Astrocyte (in vitro differentiated cells and primary cell): ENCODE data around the gene UVRAG. TPM values are rescaled to one million over a fixed set of nuclear protein-coding genes. Genes with fewer than 3 reads are reported as not detected.

Experiments used
- DNase-seq: peaks from one replicate; pipeline ENCODE4 v3.0.0-alpha.2; 2010; ENCODE audit warnings: low read depth
- FAIRE-seq: peaks from 2 replicates; lab custom pipeline; 2011; peaks lifted over from hg19 to GRCh38; lab: Jason Lieb, UNC
- H2AFZ ChIP-seq: 2 replicates; pipeline ENCODE4 v1.6.0; 2012; ENCODE audit warnings: low read depth, low read length, inconsistent platforms
- H3K27ac ChIP-seq: 2 replicates; pipeline ENCODE4 v1.5.1; 2011; ENCODE audit warnings: low read depth, low read length, inconsistent platforms
- H3K27me3 ChIP-seq: 2 replicates; pipeline ENCODE4 v1.6.0; 2011; ENCODE audit warnings: low read length, inconsistent platforms; ENCODE audit not compliant: insufficient read depth
- H3K36me3 ChIP-seq: 2 replicates; pipeline ENCODE4 v1.5.1; 2011; ENCODE audit warnings: low read length, inconsistent platforms; ENCODE audit not compliant: insufficient read depth
- H3K4me1 ChIP-seq: 2 replicates; pipeline ENCODE4 v1.5.1; 2011; ENCODE audit warnings: low read length, inconsistent platforms; ENCODE audit not compliant: insufficient read depth
- H3K4me2 ChIP-seq: 2 replicates; pipeline ENCODE4 v1.6.0; 2012; ENCODE audit warnings: low read length, inconsistent platforms
- H3K4me3 ChIP-seq: 2 replicates; pipeline ENCODE4 v1.5.1; 2011; ENCODE audit warnings: low read depth, mild to moderate bottlenecking, low read length, inconsistent platforms; ENCODE audit not compliant: insufficient read depth
- H3K79me2 ChIP-seq: 2 replicates; pipeline ENCODE4 v1.6.0; 2012; ENCODE audit warnings: mild to moderate bottlenecking, low read length, inconsistent platforms; ENCODE audit not compliant: insufficient read depth
- H3K9ac ChIP-seq: 2 replicates; pipeline ENCODE4 v1.6.0; 2012; ENCODE audit warnings: mild to moderate bottlenecking, low read length, inconsistent platforms
- H3K9me3 ChIP-seq: 2 replicates; pipeline ENCODE4 v1.5.1; 2012; ENCODE audit warnings: low read depth, mild to moderate bottlenecking, low read length, inconsistent platforms; ENCODE audit not compliant: insufficient read depth
- H4K20me1 ChIP-seq: 2 replicates; pipeline ENCODE4 v1.6.0; 2012; ENCODE audit warnings: low read length, inconsistent platforms; ENCODE audit not compliant: insufficient read depth
- H3K27ac Mint-ChIP-seq: one replicate; pipeline ENCODE4 v1.8.0; 2021; ENCODE audit warnings: mild to moderate bottlenecking, mixed read lengths; ENCODE audit not compliant: unreplicated experiment
- H3K27me3 Mint-ChIP-seq: one replicate; pipeline ENCODE4 v1.8.0; 2021; ENCODE audit warnings: low read depth, mixed read lengths; ENCODE audit not compliant: unreplicated experiment
- H3K36me3 Mint-ChIP-seq: one replicate; pipeline ENCODE4 v1.8.0; 2021; ENCODE audit warnings: low read depth, mixed read lengths; ENCODE audit not compliant: unreplicated experiment
- H3K4me1 Mint-ChIP-seq: one replicate; pipeline ENCODE4 v1.8.0; 2021; ENCODE audit warnings: low read depth, mixed read lengths; ENCODE audit not compliant: unreplicated experiment
- H3K4me3 Mint-ChIP-seq: one replicate; pipeline ENCODE4 v1.8.0; 2021; ENCODE audit warnings: mild to moderate bottlenecking, moderate library complexity, mixed read lengths; ENCODE audit not compliant: unreplicated experiment
- H3K9me3 Mint-ChIP-seq: one replicate; pipeline ENCODE4 v1.8.0; 2021; ENCODE audit warnings: mild to moderate bottlenecking, mixed read lengths; ENCODE audit not compliant: unreplicated experiment
- EZH2 ChIP-seq: IDR thresholded peaks from 2 replicates; pipeline ENCODE4 v1.6.1; 2012; ENCODE audit warnings: mild to moderate bottlenecking, low read length, inconsistent platforms; ENCODE audit not compliant: insufficient read depth
- total RNA-seq: library from RNA; stranded (reverse); gene quantifications from 2 replicates; pipeline ENCODE4 v1.2.1, GENCODE V29; 2021
- TF ChIP-seq, protein P1 (sequence below): IDR thresholded peaks from 2 replicates; pipeline ENCODE4 v1.5.1; 2011; ENCODE audit warnings: low read depth, mild to moderate bottlenecking, inconsistent platforms, low read length, moderate library complexity; ENCODE audit not compliant: insufficient read depth

The UVRAG gene
- total RNA-seq, 1 donor from 2014 or later: 15.3 TPM

DNA sequence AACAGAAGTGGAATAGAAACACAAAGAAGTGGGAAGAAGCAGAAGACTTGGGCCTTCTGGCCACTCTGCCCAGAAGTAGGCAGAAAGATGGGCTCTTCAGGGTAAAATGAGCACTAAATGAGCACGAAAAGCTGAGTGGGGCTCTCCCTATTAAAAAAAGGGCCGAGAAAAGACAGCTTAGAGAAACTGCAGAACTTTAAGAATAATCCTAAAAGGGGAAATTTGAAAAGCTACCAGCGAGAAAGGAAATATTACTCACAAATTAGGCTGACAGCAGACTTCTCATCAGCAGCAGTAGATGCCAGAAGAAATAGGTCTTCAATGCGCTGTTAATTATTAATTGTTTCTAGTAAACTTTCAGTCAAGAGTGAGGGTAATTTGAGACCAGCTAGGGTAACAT, 78.2 kb downstream of the UVRAG start:
- H3K9ac ChIP-seq: no peak overlapping the region
- no peaks in the 10 kb centered on the region for H3K27me3 Mint-ChIP-seq
- H3K79me2 ChIP-seq: no peaks in the 10 kb centered on the region
- no peak overlapping the region for H3K4me3 ChIP-seq
- TF ChIP-seq EZH2: no peak
- TF ChIP-seq, protein P1, sequence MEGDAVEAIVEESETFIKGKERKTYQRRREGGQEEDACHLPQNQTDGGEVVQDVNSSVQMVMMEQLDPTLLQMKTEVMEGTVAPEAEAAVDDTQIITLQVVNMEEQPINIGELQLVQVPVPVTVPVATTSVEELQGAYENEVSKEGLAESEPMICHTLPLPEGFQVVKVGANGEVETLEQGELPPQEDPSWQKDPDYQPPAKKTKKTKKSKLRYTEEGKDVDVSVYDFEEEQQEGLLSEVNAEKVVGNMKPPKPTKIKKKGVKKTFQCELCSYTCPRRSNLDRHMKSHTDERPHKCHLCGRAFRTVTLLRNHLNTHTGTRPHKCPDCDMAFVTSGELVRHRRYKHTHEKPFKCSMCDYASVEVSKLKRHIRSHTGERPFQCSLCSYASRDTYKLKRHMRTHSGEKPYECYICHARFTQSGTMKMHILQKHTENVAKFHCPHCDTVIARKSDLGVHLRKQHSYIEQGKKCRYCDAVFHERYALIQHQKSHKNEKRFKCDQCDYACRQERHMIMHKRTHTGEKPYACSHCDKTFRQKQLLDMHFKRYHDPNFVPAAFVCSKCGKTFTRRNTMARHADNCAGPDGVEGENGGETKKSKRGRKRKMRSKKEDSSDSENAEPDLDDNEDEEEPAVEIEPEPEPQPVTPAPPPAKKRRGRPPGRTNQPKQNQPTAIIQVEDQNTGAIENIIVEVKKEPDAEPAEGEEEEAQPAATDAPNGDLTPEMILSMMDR: no peak
- no peak overlapping the region for H3K4me2 ChIP-seq
- no peaks in the 10 kb centered on the region for H3K4me1 ChIP-seq
- no peaks in the 10 kb centered on the region for H3K9me3 ChIP-seq
- H3K27ac ChIP-seq: no peak overlapping the region
- no peaks in the 10 kb centered on the region for H3K36me3 ChIP-seq
- H3K4me1 Mint-ChIP-seq: no peaks in the 10 kb centered on the region
- peaks cover 3% of the 10 kb centered on the region for H3K36me3 Mint-ChIP-seq
- H3K27ac Mint-ChIP-seq: no peak overlapping the region
- H3K9me3 Mint-ChIP-seq: no peaks in the 10 kb centered on the region
- H3K27me3 ChIP-seq: no peaks in the 10 kb centered on the region
- H3K4me3 Mint-ChIP-seq: no peak overlapping the region
- peaks cover 8% of the 10 kb centered on the region for H4K20me1 ChIP-seq
- no peak for DNase-seq
- no peak overlapping the region for H2AFZ ChIP-seq
- FAIRE-seq: no peak

DNA sequence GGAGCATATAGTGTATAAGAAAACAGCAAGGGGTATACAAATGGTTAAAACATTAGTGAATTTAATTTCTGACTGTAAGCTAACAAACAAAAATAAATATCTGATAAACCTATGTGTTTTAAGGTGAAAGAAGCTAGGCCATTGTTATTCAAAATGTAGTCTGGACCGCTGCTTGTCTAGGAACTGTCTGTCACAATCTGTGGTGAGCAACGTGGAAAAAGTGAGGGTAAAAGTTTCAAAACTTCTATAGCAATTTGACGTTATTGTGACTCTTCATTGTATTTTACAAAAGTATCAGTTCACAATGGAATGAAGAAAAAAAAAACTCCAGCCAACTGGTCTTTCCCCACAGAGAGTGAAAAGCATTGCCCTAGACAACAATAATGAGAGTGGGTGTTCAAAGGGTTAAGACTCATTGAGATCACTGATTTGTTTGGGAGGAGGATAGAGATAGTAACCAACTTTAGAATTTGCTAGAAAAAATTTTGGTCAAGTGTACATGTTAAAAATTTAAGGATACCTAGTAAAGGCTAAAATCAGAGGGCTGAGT, 79.1 kb downstream of the UVRAG start:
- Mint-ChIP-seq H3K4me3 (no peak overlapping the region), H3K9me3 (no peaks in the 10 kb centered on the region), H3K27ac (no peak overlapping the region), H3K4me1 (no peaks in the 10 kb centered on the region), H3K36me3 (no peaks in the 10 kb centered on the region), H3K27me3 (no peaks in the 10 kb centered on the region)
- DNase-seq (no peak), FAIRE-seq (no peak)
- Histone ChIP-seq H3K27ac (no peak overlapping the region), H3K27me3 (no peaks in the 10 kb centered on the region), H3K9me3 (no peaks in the 10 kb centered on the region), H4K20me1 (peaks cover 8% of the 10 kb centered on the region), H3K4me1 (no peaks in the 10 kb centered on the region), H3K4me2 (no peak overlapping the region), H3K36me3 (no peaks in the 10 kb centered on the region), H3K9ac (no peak overlapping the region), H3K79me2 (no peaks in the 10 kb centered on the region), H2AFZ (no peak overlapping the region), H3K4me3 (no peak overlapping the region)
- TF ChIP-seq, protein P1: no peak
- TF ChIP-seq EZH2: no peak

DNA sequence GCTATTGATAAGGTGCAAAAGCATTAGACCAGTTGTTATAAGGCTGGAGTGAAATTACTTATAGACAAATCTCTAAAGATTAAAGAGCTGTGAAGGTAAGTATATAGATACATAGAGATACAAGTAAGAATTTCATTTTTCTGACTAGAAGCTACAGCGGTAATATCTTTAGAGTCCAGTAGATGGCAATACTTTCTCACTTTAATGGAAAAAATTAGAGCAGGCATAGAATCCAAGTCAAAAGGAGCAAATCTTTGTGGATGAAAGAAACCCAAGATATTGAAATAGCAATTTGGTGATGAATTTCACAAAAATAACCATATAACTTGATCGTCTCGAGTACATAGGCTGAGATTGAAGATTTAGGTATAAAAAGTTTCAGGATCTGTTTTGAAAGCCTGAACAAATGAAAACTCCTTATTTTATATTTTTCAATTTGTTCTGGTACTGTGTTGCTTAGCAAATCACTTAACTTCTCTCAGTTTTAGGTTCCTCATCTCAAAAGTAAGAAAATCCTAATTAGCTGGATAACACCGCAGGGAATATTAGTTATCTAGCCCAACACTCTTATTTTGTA, 81.9 kb downstream of the UVRAG start:
- Histone ChIP-seq H2AFZ (no peak overlapping the region), H3K79me2 (no peaks in the 10 kb centered on the region), H3K4me2 (no peak overlapping the region), H3K27me3 (no peaks in the 10 kb centered on the region), H3K36me3 (no peaks in the 10 kb centered on the region), H3K4me1 (no peaks in the 10 kb centered on the region), H3K9me3 (no peaks in the 10 kb centered on the region), H3K9ac (no peak overlapping the region), H4K20me1 (peaks cover 8% of the 10 kb centered on the region), H3K27ac (no peak overlapping the region), H3K4me3 (no peak overlapping the region)
- DNase-seq (peak; percentile 17), FAIRE-seq (no peak)
- H3K4me3 Mint-ChIP-seq: no peak overlapping the region
- no peaks in the 10 kb centered on the region for H3K36me3 Mint-ChIP-seq
- H3K4me1 Mint-ChIP-seq: peaks cover 2% of the 10 kb centered on the region
- no peaks in the 10 kb centered on the region for H3K27me3 Mint-ChIP-seq
- H3K27ac Mint-ChIP-seq: no peak overlapping the region
- TF ChIP-seq, protein P1: peak; percentile 56
- TF ChIP-seq EZH2: no peak
- H3K9me3 Mint-ChIP-seq: no peaks in the 10 kb centered on the region
